GM21367 (cell line): ENCODE measurements around the gene MAML2.

Experiments
- ATAC-seq: cut with Tn5 transposase; IDR thresholded peaks from one replicate; pipeline ENCODE4 v1.9.1; 2021; ENCODE audit not compliant: unreplicated experiment

The MAML2 gene

GRCh38 chr11:96318850-96319249, 24.1 kb downstream of the MAML2 start:
- no peak for ATAC-seq

- ATAC-seq: no peak
Measured at GRCh38 chr11:96318399-96318798, 24.6 kb downstream of the MAML2 start.

GRCh38 chr11:96317985-96318384, 25.0 kb downstream of the MAML2 start:
- no peak for ATAC-seq

GRCh38 chr11:96317571-96317970, 25.4 kb downstream of the MAML2 start:
- no peak for ATAC-seq

GRCh38 chr11:96316869-96317268, 26.1 kb downstream of the MAML2 start:
- no peak for ATAC-seq

GRCh38 chr11:96315476-96315875, 27.5 kb downstream of the MAML2 start:
- ATAC-seq: no peak

GRCh38 chr11:96314326-96315020, 28.5 kb downstream of the MAML2 start:
- no peak for ATAC-seq

- ATAC-seq: no peak
Measured at GRCh38 chr11:96313163-96313562, 29.8 kb downstream of the MAML2 start.

GRCh38 chr11:96311120-96311568, 31.9 kb downstream of the MAML2 start:
- ATAC-seq: no peak

GRCh38 chr11:96310236-96310635, 32.8 kb downstream of the MAML2 start:
- ATAC-seq: no peak

GRCh38 chr11:96309643-96310017, 33.4 kb downstream of the MAML2 start:
- ATAC-seq: no peak

GRCh38 chr11:96309016-96309642, 33.9 kb downstream of the MAML2 start:
- ATAC-seq: no peak

- ATAC-seq: no peak
Measured at GRCh38 chr11:96307776-96308140, 35.2 kb downstream of the MAML2 start.

- no peak for ATAC-seq
Measured at GRCh38 chr11:96306933-96307775, 35.8 kb downstream of the MAML2 start.

GRCh38 chr11:96306600-96306932, 36.4 kb downstream of the MAML2 start:
- ATAC-seq: no peak

GRCh38 chr11:96306071-96306470, 36.9 kb downstream of the MAML2 start:
- no peak for ATAC-seq

GRCh38 chr11:96303980-96304379, 39.0 kb downstream of the MAML2 start:
- ATAC-seq: no peak

- no peak for ATAC-seq
Measured at GRCh38 chr11:96303064-96303463, 39.9 kb downstream of the MAML2 start.

- ATAC-seq: no peak
Measured at GRCh38 chr11:96301818-96302217, 41.2 kb downstream of the MAML2 start.

GRCh38 chr11:96299155-96299888, 43.7 kb downstream of the MAML2 start:
- ATAC-seq: no peak

- ATAC-seq: no peak
Measured at GRCh38 chr11:96295369-96295768, 47.6 kb downstream of the MAML2 start.
